IPS-15b (cell line): ENCODE data around the gene PKP4.
"Not testable (repeated sequence)": the region's sequence is repeated elsewhere in the genome, so short reads cannot be mapped to it uniquely, and the experiment has no call there.

Experiments
- H3K27me3 ChIP-seq: one replicate; pipeline ENCODE4 v1.6.1; 2013; ENCODE audit warnings: low read length; ENCODE audit not compliant: control insufficient read depth, insufficient read depth
- H3K36me3 ChIP-seq: one replicate; pipeline ENCODE4 v1.6.1; 2013; ENCODE audit warnings: low read length; ENCODE audit not compliant: control insufficient read depth, insufficient read depth
- H3K4me1 ChIP-seq: one replicate; pipeline ENCODE4 v1.6.1; 2013; ENCODE audit warnings: mild to moderate bottlenecking, low read length; ENCODE audit not compliant: control insufficient read depth, insufficient read depth
- H3K4me3 ChIP-seq: one replicate; pipeline ENCODE4 v1.5.1; 2013; ENCODE audit warnings: low read depth, low read length
- H3K9ac ChIP-seq: one replicate; pipeline ENCODE4 v1.6.1; 2013; ENCODE audit warnings: low read depth, mild to moderate bottlenecking, low read length
- H3K9me3 ChIP-seq: one replicate; pipeline ENCODE4 v1.6.1; 2013; ENCODE audit warnings: mild to moderate bottlenecking, low read length; ENCODE audit not compliant: control insufficient read depth, insufficient read depth

Gene PKP4

GRCh38 chr2:158681816-158682215 is 225.1 kb downstream of the PKP4 start:
- H3K27me3 ChIP-seq, result no peaks in the 10 kb centered on the region
- no peaks in the 10 kb centered on the region for H3K4me1 ChIP-seq
- H3K9me3 ChIP-seq, result no peaks in the 10 kb centered on the region
- peaks cover 7% of the 10 kb centered on the region for H3K36me3 ChIP-seq
- no peak overlapping the region for H3K4me3 ChIP-seq
- no peak overlapping the region for H3K9ac ChIP-seq

DNA sequence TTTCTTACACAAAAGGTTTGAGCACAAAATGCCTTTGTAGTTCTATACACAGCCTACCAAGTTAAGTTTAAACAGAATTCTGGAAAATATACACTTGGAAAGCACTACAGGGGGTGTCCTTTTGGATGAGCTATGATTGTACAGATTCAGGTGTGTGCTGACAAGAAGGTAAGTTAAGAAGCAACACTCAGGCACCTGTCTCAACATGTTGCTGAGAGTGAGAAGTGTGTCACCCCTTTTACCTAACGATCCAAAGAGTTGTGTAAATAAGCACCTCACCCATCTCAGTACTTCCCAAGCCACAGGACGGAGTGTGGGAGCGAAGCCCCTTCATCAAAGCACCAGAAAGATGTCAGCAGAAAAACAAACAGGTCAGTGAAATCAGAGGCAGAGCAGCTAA is 228.9 kb downstream of the PKP4 start:
- no peaks in the 10 kb centered on the region for H3K27me3 ChIP-seq
- H3K9me3 ChIP-seq, result no peaks in the 10 kb centered on the region
- H3K36me3 ChIP-seq, result peaks cover 5% of the 10 kb centered on the region
- H3K4me3 ChIP-seq, result no peak overlapping the region
- no peaks in the 10 kb centered on the region for H3K4me1 ChIP-seq
- H3K9ac ChIP-seq, result no peak overlapping the region

DNA sequence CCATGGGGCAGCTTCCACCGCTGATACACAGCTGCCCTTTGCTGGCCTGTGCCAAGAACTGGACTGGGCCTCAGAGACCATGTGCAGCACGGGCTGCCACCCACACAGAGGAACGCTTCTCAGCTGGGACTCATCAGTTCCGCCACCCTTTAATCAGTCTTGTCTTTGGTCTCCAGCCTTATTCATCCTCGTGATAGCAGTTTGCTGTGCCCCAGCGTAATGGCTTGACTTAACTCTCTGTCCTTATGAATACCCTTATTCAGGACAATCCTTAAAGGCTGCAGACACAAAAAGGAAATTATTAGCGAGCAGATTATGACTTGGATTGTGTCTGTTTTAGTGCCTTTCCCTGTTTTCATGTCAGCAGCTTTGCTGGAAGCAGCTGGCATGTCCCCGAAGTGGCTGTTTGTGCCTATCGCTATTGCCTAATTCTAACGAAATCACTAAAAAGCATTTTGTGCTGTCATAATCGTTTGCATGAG is 229.5 kb downstream of the PKP4 start:
- Histone ChIP-seq H3K4me3 (no peak overlapping the region), H3K36me3 (no peaks in the 10 kb centered on the region), H3K27me3 (no peaks in the 10 kb centered on the region), H3K9ac (no peak overlapping the region), H3K4me1 (no peaks in the 10 kb centered on the region), H3K9me3 (no peaks in the 10 kb centered on the region)

- H3K4me3 ChIP-seq, result no peak overlapping the region
- H3K9ac ChIP-seq, result no peak overlapping the region
- no peaks in the 10 kb centered on the region for H3K36me3 ChIP-seq
- H3K4me1 ChIP-seq, result no peaks in the 10 kb centered on the region
- H3K27me3 ChIP-seq, result no peaks in the 10 kb centered on the region
- H3K9me3 ChIP-seq, result no peaks in the 10 kb centered on the region
Measured at GRCh38 chr2:158687315-158687714, 230.6 kb downstream of the PKP4 start.

DNA sequence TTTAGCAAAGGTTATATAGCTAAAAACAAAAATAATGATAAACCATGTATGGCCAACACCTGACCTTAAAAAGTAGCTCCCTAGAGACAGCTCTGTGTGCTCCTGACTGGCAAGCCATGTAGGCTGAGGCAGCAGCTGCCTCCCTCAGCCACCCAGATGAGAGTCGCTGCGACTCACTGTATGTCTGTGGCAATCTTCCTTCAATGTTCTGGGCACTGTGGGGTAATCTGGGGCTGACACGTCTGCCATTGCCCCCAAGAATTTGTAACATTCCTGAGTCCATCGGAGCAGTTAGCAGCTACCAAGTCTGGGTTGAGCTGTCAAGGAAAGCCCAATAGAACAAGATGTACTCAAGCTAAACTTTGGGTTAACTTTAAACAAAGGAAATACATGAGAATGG is 232.0 kb downstream of the PKP4 start:
- no peaks in the 10 kb centered on the region for H3K4me1 ChIP-seq
- H3K9me3 ChIP-seq, result no peaks in the 10 kb centered on the region
- H3K4me3 ChIP-seq, result no peak overlapping the region
- H3K36me3 ChIP-seq, result no peaks in the 10 kb centered on the region
- no peaks in the 10 kb centered on the region for H3K27me3 ChIP-seq
- H3K9ac ChIP-seq, result no peak overlapping the region

GRCh38 chr2:158689391-158689790 is 232.6 kb downstream of the PKP4 start:
- no peak overlapping the region for H3K9ac ChIP-seq
- H3K36me3 ChIP-seq, result no peaks in the 10 kb centered on the region
- H3K9me3 ChIP-seq, result no peaks in the 10 kb centered on the region
- no peaks in the 10 kb centered on the region for H3K4me1 ChIP-seq
- no peak overlapping the region for H3K4me3 ChIP-seq
- no peaks in the 10 kb centered on the region for H3K27me3 ChIP-seq

DNA sequence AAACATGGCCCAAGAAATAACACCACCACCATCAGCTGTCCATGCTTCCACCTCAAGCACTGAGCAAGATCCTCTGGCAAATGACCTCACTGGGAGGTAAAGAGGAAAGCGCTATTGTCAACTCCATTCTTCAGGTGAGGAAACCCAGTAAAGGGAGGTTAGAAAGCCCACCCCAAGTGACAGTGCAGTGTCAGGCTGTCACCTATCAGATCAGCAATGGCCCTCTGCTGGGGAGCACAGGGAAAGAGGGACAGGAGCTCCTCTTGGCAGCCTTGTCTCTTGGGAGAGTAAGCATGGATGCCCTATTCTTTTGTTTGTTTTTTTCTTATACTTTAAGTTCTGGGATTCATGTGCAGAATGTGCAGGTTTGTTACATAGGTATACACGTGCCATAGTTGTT is 234.1 kb downstream of the PKP4 start:
- H3K9ac ChIP-seq, result no peak overlapping the region

GRCh38 chr2:158691619-158692018 is 234.9 kb downstream of the PKP4 start:
- H3K9ac ChIP-seq, result no peak overlapping the region
- no peaks in the 10 kb centered on the region for H3K9me3 ChIP-seq
- H3K27me3 ChIP-seq, result no peaks in the 10 kb centered on the region
- no peaks in the 10 kb centered on the region for H3K36me3 ChIP-seq
- no peak overlapping the region for H3K4me3 ChIP-seq
- H3K4me1 ChIP-seq, result no peaks in the 10 kb centered on the region

More for the DNA sequence above, 234.1 kb downstream of the PKP4 start:
- Histone ChIP-seq H3K36me3 (no peaks in the 10 kb centered on the region), H3K9me3 (no peaks in the 10 kb centered on the region), H3K4me3 (no peak overlapping the region), H3K27me3 (no peaks in the 10 kb centered on the region), H3K4me1 (no peaks in the 10 kb centered on the region)

GRCh38 chr2:158692372-158693103 is 235.8 kb downstream of the PKP4 start:
- Histone ChIP-seq H3K9ac (no peak overlapping the region), H3K4me1 (no peaks in the 10 kb centered on the region), H3K9me3 (no peaks in the 10 kb centered on the region), H3K4me3 (no peak overlapping the region), H3K36me3 (no peaks in the 10 kb centered on the region), H3K27me3 (no peaks in the 10 kb centered on the region)

- no peaks in the 10 kb centered on the region for H3K9me3 ChIP-seq
- H3K27me3 ChIP-seq, result no peaks in the 10 kb centered on the region
- no peak overlapping the region for H3K4me3 ChIP-seq
- no peaks in the 10 kb centered on the region for H3K4me1 ChIP-seq
- no peak overlapping the region for H3K9ac ChIP-seq
- no peaks in the 10 kb centered on the region for H3K36me3 ChIP-seq
Measured at GRCh38 chr2:158693476-158693875, 236.7 kb downstream of the PKP4 start.

- no peaks in the 10 kb centered on the region for H3K9me3 ChIP-seq
- no peaks in the 10 kb centered on the region for H3K27me3 ChIP-seq
- H3K4me3 ChIP-seq, result no peak overlapping the region
- H3K4me1 ChIP-seq, result no peaks in the 10 kb centered on the region
- no peaks in the 10 kb centered on the region for H3K36me3 ChIP-seq
- no peak overlapping the region for H3K9ac ChIP-seq
Measured at GRCh38 chr2:158695305-158695704, 238.6 kb downstream of the PKP4 start.

- H3K4me1 ChIP-seq, H3K4me3 ChIP-seq, H3K9ac ChIP-seq, H3K9me3 ChIP-seq, H3K27me3 ChIP-seq, H3K36me3 ChIP-seq: not testable (repeated sequence)
Measured at GRCh38 chr2:158695744-158696143, 239.0 kb downstream of the PKP4 start.
